DMS79 (cell line): ENCODE data around the gene CELSR3.

ENCODE experiments used
- DNase-seq: peaks from one replicate; lab custom pipeline; 2025; lab: John Stamatoyannopoulos, UW

The CELSR3 gene

DNA sequence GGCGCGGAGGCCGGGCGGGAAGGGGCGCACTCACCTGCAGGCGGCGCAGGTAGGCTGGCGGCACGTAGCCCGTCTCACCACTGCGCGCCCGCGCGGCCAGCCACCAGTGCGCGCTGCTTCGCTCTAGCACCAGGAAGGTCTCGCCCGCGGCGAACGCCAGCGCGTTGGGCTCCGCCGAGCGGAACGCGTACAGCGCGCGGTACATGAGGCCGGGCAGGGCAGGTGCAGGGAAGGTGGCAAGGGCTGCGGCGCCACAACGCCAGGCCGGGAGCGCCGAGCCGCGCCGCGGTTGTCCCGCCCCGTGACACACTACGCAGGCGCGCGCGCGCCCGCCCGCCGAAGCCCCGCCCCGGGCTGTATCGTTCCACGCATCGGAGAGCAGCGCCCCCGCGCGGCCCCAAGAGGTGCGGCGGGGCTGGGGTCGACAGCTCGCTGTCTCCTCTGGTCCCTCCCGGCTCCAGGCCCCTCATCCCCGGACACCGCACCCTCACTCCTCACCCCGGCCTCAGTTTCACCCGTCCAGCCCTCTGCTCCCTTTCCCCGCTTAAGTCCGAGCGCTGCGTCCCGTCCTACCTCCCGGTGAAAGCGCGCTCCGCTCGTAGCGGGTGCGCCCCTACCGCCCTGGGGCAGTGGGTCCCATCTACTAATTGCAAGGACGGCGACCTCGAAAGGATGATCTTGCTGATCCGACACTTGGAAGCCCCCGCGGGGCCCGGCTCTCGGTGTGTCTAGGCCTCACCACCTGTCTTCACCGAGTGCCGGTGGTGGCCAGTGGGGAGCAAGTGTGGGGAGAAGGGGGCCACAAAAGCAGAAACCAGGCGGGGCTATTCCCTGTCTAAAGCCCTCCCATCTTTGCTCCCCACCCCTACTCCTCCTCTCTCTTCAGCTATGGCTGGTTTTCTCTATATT lies 23.2 kb upstream of the CELSR3 start, which contains the start of gene NCKIPSD:
TSS of gene NCKIPSD (minus strand) at position 313 of the 909 bp plus-strand sequence. CDS start at position 205, 108 bp downstream.
- peak; percentile 29 for DNase-seq

DNA sequence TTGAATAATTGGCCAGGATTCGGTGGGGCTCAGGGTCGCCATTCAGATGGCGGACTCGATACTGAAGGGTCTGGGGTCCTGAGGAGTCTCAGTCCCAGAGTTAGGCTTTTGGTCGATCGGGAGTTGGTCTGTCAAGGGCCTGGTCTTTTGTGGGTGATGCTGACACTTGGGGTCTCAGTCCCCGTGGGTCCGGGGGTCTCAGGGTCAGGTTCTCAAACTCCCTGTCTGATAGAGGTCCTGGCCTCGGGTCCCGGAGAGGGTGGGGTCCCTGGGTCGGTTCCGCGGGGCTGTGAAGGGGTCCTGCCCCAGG lies 22.6 kb upstream of the CELSR3 start:
- no peak for DNase-seq

DNA sequence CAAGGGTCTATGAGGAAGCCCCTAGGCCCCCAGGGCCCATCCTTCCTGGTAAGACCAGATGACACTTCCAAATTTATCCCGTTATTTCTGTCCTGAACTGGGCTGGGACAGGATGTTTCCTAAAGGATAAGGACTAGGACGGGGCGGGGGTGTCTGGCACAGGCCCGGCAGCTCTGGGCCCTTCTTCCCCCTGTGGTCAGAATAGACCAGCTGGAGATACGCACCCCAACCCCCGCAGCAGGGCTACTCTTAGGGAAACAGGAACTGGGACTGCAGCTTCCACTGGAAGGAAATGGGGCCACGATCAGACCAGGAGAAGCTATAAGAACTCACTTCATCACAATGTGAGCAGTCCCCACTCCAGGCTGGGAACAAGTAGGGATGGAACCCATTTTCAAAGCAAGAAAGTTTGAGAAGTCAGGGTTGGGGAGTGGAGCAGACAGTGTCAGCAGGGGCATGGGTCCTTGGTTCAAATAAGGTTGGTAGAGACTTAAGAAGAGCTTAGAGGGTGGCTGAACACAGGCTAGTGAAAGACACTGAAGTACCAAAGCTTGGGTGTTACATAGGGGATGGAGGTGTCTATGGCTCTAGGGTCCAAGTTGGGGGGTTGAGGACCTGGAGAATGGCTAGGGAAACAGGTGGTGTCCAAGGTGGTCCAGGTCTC lies 21.9 kb upstream of the CELSR3 start:
- DNase-seq = no peak

DNA sequence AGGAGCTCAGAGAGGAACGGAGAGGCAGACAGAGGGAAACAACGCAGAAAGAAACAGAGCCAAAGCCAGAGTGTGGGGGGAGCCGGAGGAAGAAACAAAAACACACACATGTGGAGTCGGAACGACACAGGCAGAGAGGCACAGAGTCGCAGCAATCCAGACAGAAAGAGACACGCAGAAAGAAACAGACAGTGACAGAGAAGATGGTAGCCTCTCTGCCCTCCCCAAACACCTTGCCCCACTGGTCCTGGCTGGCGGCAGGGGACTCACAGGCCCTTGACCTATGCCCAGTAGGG lies 21.3 kb upstream of the CELSR3 start:
- no peak for DNase-seq

DNA sequence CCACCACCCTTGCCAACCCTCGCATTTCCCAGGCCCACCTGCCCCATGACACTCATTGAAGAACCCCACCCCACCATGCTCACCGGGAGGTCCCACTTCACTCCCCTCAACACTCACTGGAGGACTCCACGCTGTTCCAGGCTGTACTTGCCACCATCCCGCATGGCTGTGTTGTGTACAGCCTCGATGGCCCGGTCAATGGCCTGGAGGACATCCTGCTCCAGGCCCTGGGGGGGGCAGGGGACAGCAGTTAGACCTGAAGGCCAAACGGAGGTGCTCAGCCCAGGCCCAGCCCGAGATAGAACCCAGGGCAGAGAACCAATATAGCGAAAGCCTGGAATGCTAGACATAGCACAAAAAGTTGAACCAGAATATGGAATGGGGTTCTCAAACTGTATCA lies 20.1 kb upstream of the CELSR3 start:
- no peak for DNase-seq

DNA sequence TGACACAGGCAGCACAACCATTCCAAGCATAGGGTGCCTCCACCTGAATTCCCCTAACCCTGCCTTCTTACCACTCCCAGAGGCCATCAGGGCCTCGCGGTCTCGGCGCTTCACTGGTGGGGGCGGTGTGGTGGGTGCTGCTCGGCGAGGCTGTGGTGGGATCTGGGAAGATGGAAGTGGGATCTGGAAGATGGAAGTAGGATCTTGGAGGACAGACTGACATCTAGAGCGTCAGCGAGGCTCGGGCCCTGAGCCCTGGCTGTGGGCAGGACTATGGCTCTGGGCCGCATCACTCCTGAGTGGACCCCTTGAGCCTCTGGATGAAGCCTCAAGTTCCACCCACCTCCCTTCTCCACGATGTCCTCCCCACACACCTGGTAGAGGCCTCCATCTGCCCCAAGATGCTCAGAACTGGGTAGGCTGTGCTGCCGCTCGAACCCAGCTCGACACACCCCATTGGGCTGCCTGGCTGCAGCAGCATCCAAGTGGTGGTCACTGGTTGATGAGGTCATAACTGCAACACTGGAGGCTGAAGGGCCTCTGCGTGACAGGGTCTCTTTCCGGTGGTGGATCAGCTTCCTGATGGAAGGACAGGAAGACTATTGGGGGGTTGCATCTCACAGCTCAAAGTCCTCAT lies 19.4 kb upstream of the CELSR3 start:
- DNase-seq = no peak

DNA sequence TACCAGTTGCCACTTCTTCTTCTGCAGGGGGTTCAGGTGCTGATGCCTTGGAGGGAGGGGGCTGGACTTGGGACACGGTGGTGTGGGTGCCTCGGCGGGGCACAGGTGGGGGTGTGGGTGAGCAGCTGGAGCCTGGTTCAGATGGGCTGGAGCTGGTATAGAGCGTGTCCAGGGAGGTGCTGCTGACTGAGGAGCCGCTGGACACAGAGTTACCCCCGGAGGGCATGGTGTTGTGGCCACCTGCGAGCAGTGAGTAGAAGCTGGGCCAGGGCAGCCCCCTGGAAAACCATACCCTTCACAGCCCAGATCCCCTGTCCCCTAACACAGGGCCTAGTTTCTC lies 18.8 kb upstream of the CELSR3 start:
- no peak for DNase-seq

DNA sequence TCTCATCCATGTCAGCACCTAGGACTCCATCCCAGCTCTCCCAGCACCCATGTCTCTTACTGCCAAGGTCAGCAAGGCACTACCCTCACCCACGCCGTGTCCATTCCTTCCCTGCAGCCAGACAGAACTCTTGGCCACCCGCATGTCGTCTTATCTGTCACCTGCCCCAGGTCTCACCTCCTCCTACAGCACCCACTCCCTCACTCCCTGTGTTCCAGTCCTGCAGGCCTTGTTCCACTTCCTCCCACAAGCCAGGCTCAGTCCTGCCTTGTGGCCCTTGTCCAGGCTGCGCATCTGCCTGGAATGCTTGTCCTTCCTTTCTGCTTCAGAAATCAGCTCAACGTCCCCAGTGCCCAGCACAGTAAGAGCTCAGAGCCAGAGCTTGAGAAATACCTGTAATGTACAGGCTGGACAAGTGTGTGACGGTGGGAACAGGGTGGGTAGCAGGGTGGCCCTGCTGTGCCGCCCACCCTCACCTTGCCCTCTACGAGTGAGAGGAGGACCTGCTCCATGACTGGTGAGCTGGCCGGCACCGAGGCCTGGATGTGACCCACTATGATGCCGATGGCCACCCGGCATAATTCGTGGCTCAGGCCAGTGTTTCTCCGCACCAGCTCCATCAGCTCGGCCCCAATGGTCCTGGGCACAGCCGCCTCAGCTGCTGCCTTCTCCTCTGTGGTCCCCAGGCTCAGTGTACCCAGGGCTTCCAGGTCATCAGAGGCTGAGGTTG lies 18.3 kb upstream of the CELSR3 start:
- no peak for DNase-seq

DNA sequence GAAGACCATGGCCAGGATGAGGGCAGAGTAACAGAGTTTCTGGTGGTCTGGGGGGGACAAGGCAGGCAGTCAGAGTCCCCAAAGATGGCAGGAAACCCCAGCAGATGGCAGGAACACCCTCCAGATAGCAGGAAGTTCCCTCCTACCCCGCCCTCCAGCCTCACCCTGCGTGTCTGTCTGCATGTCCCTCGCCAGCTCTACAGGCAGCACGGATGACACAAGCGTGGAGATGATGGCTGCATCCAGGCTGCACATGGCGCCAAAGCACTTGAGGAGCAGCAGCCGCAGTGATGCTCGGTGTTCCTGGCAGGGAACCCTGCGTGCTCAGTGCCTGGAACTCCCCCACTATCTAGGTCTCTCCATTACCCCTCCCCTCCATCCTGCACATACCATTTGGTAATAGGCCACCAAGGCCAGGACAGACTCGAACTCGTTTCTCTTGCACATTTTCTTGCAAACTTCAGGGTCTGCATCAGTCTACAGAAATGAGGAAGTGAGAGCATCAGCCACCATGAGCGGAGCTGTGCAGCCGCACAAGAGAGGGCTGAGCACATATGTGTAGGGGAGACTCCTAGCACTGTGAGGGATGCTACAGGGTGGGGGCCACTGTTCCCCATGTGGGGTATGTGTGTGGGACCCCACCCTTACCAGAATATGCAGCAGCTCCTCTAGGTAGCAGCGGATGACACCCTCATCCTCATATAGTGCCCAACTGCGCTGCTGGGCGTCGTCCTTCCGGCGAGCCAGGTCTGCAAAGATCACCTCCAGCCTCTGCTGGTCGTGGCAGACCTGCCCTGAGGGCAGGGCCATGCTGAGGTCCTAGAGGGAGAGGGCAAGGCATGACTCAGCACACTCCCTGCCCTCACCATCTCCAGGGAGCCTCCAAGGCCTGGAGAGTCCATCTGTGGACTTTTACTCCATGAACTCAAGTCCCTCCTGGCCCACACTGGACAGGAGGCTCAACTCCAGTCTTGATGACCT lies 17.0 kb upstream of the CELSR3 start:
- DNase-seq = no peak

DNA sequence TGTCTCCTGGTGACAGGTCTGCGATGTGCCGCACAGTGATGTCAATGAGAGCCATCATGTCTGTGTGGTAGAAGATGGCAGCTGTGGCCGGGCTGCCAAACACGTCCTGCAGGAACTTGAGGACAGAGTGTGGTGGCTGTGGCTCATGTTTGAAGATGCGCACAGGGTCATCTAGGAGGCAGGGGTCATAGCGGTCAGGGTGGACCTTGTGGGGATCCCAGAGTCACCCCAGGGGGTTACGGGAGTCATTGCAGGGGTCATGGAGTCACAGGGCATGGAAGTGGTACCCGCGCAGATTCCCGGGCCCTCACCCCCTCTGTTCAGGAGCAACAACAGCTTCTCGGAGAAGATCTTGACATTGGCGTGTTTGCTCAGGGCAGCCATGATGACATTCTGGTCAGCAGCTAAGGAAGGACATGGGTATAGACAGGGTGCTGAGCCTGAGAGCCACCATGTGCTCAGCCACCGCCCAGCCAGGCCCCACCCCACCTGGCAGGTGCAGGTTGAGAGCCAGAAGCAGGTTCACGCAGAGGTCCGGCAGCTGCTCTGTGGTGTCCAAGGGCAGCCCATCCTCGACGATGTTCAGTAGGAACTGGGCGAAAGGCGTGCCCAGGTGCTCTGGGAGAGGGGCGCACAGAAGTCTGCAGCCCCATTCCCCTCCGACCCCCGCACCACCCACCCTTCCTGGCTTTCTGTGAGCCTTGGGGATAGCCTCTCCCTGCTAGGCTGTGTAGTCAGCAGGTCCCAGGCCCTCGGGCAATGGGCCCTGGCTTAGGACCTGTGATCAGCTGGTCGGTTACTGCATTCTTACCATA lies 16.1 kb upstream of the CELSR3 start:
- DNase-seq = no peak

DNA sequence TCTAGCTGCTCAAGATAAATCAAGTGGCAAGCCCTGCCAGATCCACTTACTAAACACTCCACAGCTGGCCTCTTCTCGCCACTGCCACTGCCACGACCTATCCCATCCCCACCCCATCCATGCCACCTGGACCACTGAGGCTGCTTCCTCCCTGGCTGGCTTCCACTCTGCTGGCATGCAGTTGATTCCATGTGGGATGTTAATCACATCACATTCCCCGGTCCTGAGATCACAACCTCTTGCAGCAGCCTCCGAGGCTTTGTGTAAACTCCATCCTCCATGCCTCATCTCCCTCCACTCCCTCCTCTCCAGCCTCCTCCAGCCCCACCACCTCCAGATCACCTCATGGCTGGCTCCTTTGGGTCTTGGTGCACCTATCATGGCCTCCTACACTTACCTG lies 15.4 kb upstream of the CELSR3 start:
- no peak for DNase-seq

DNA sequence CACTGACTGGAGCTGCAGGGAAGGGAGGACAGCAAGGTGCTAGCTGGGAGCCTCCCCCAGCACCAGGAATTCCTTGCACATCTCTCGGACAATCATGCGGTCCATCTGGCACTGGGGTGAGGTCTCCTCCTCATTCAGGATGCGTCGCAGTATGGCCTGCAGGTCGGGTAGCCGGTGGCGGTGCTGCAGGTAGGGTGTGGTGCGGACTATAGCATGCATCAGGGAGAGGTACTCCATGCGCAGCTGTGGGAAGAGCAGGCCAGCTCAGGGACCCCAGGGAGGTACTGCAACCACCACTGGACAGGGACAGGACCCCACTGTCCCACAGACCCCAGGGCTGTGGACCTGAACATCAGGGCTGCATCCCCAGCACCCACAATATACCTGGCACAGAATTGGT lies 11.8 kb upstream of the CELSR3 start:
- DNase-seq = no peak

DNA sequence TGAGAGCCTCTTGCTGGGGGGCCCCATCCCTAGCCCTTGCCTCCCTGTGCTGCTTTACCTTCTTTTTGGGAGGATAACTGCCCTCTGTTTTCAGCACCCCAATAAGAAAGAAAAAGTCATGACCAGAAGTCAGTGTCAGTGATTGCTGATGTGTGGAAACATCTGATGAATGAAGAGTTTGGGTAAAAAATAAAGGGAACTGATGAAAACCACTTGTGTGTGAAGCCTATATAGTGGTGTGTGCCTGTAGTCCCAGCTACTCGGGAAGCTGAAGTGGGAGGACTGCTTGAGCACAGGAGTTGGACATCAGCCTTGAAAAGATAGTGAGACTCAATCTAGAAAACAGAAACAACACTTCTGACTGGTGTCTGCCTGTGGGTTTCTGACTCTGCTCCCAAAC lies 9.8 kb upstream of the CELSR3 start:
- no peak for DNase-seq

DNA sequence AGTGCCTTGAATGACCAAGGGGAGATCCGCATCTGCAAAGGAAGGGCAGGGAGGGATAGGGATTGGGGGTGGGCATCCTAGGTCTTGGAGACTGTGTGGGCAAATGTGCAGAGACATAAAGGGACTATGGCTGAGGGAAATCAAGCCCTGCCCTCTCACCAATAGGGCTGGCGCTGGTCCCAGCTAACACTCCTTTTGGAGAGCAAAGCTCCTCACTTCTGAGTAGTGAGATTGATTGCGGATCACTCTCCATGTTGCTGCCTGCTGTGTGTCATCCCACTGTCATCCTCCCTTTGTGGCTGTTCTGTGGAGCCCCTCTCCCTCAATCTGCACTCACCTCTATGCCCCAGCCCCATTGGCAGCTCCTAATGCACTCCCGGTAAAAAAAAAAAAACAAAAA lies 2.2 kb upstream of the CELSR3 start:
- no peak for DNase-seq

DNA sequence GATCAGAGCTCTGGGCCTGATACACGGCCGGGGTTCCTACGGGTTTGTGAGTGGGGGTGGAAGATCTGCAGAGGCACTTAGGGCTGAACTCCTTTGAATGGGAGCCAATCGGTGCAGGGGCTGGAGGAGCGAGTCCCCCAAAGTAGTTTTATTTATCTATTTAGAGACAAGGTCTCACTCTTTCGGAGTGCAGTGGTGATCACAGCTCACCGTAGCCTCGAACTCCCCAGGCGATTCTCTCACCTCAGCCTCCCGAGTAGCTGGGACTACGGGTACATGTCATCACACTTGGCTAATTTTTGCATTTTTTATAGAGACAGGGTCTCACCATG lies 1.6 kb upstream of the CELSR3 start:
- DNase-seq = no peak

DNA sequence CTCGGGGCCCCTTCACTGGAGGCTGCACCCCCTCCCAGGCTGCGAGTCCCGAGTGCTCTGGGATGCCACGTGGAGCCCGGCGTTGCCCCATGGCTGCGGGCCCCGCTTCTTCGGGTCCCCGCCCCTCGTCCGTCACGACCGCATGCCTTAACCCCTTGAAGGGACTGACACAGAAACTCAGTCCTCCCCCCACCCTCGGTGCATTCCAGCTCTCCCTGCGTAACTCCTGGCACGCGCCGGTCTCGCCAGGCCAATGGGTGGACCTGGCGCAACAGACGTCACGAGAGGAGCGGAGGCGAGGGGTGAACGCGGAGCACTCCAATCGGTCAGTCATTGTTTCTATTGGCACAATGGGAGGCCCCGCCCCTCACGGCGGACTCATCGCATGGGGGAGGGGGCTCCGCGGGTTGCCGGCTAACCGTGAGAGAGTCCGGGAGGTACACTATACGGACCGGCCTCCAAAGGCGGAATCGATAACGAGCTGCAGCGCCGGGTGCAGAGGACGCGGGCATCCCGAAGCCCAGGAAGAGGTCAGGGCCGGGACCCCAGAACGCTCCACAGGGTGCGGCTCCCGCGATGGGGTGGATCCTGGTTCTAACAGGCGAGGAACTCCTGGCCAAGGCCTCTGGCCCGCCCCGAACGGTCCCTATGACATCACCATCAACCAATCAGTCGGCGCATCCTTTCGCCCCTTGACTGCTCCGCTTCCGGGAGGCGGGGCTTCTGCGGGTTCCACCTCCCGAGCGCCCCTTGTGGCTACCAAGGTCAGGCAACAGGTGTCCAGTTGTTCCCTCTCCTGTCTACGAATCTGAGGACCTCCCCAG lies 1.0 kb upstream of the CELSR3 start:
- DNase-seq = peak; percentile 85

DNA sequence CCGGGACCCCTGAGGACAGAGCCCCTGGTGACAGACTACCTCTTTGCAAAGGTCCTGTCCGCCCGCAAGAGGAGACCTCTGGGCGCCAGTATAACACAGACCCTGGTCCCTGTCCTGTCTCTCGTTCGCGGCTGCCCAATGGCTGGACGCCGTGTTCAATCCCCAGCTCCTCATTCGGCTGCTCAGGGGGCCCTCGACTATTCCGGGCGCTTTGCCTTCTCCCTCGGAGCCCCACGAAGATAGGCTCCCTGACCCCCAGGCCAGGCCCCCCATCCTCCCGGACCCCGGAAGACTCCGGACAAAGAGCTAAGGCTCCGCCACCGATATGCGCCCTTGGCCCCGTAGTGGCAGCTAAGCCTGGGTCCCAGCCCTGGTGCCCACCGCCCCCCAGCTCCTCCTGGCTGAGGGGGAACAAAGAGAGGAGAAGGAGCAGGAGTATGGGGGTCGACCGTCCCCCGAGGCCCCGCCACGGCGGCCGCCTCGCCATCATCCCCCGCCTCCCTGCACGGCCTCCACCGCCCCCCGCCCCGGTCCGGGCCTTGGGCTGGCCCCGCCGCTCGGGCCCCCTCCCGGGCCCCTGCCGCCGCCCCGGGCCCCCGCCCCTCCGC lies 437 bp downstream of the CELSR3 start:
- no peak for DNase-seq

DNA sequence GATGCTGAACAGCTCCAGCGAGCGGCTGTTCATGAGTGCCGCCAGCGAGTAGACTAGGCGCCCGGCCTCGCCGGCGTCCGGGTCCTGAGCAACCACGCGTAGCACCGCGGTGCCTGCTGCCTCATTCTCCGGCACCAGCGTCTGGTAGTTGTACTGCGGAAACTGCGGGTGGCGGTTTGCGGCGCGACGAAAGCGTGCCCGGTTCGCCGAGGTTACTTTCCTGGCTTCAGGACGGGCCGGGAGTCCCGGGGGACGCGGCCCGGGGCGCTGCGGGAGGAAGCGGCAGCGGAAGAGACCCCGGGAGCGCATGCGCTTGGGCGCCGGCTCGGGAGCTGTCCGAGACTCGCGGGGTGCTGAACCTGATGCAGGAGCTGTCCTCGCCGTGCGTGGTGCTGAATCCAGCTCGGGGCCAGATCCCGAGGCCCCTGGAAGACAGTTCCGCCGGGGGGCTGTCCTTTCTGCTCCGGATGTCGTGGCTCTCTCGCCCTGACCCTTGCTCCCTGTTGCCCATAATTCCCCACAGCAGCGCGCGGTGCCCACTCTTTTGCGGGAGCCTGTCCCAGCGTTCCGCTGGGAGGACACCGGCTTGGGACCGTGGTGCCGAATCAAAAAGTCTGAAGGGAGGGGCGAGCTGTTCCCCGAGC lies 1.1 kb downstream of the CELSR3 start:
- no peak for DNase-seq

DNA sequence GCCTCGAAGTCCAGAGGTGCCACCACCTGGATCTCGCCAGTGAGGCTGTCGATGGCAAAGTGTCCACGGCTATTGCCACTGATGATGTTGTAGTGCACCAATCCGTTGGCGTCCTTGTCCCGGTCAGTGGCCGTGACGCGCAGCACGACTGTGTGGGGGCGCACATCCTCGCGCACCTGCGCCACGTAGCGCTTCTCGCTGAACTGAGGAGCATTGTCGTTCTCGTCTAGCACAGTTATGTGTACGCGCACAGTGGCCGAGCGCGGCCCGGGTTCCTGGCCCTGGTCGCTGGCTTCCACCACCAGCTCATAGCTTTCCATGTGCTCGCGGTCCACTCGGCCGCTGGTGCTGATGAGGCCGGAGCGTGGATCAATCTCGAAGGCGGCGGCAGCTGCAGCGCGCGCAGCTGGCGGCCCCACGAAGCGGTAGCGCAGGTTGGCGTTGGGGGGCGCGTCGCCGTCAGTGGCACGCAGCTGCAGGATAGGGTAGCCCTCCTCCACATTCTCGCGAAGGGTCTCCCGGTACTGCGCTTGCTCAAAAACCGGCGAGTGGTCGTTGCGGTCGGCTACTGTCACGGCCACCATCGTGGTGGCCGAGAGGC lies 1.8 kb downstream of the CELSR3 start:
- DNase-seq = no peak
